Body of pancreas (tissue), 4 donors: Measurements from ENCODE around the gene SPIRE1.

Experiments
- POLR2A ChIP-seq, 3 donors: fragments of 450-650 bp; IDR thresholded peaks; one replicate each; pipeline ENCODE4 v1.6.1; 2016; ENCODE audit warnings: antibody characterized with exemption in 3 of 3, mild to moderate bottlenecking in 2 of 3
- TF ChIP-seq, protein P1 (sequence below), 7 experiments: fragments of 450-650 bp in 4 of 7; fragments of 200-600 bp in 3 of 7; sonication (generic) in 3 of 7; IDR thresholded peaks; one replicate each; pipeline ENCODE4 v1.5.1; 2016 to 2019; ENCODE audit warnings: antibody characterized with exemption in 7 of 7

DNA sequence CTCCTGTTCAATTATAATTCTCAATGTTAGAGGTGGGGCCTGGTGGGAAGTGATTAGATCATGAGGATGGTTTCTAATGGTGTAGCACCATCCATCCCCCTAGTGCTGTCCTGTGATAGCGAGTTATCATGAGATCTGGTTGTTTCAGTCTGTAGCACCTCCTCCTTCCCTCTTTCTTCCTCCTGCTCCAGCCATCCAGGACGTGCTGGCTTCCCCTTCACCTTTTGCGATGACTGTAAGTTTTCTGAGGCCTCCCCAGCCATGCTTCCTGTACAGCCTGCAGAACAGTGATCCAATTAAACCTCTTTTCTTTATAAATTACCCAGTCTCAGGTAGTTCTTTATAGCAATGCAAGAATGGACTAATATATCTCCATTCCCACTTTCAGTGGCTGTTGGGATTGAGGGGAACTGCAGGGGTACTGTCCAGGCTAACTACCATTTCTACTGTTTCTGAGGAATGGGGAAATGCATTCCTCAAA lies 19.2 kb downstream of the SPIRE1 start:
- TF ChIP-seq POLR2A (IDR thresholded peaks at IDR 0.05) = no peak
- TF ChIP-seq, protein P1, sequence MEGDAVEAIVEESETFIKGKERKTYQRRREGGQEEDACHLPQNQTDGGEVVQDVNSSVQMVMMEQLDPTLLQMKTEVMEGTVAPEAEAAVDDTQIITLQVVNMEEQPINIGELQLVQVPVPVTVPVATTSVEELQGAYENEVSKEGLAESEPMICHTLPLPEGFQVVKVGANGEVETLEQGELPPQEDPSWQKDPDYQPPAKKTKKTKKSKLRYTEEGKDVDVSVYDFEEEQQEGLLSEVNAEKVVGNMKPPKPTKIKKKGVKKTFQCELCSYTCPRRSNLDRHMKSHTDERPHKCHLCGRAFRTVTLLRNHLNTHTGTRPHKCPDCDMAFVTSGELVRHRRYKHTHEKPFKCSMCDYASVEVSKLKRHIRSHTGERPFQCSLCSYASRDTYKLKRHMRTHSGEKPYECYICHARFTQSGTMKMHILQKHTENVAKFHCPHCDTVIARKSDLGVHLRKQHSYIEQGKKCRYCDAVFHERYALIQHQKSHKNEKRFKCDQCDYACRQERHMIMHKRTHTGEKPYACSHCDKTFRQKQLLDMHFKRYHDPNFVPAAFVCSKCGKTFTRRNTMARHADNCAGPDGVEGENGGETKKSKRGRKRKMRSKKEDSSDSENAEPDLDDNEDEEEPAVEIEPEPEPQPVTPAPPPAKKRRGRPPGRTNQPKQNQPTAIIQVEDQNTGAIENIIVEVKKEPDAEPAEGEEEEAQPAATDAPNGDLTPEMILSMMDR (IDR thresholded peaks at IDR 0.05) = no peak
